OCI-LY1 (cell line): ENCODE results near the gene SLC35G6.

Experiments
- CTCF ChIP-seq: fragments of 200-600 bp; sonication (generic), shearing (Covaris generic); IDR thresholded peaks from 2 replicates; pipeline ENCODE4 v1.5.1; 2017; ENCODE audit warnings: mild to moderate bottlenecking, antibody characterized with exemption, low read length, moderate library complexity, mixed read lengths
- EZH2 ChIP-seq: fragments of 200-600 bp; sonication (generic), shearing (Covaris generic); IDR thresholded peaks from 2 replicates; pipeline ENCODE4 v1.8.0; 2017; ENCODE audit warnings: borderline replicate concordance, mixed run types, mild to moderate bottlenecking, antibody characterized with exemption, low read length, moderate library complexity, mixed read lengths

GRCh38 chr17:7466318-7466638 is 15.0 kb upstream of the SLC35G6 start:
- TF ChIP-seq EZH2 (no peak), CTCF (no peak)
